ENCODE results near the gene PROZ. TPM values are rescaled to one million over a fixed set of nuclear protein-coding genes. Genes with fewer than 3 reads are reported as not detected.

PROZ gene
- total RNA-seq, 3 donors from 2014 or later (not counting 1 experiment from before 2014, with no cell fraction given), result 0.82 TPM; not detected in 2

GRCh38 chr13:113141601-113141970 is 16.9 kb upstream of the PROZ start:
- WGBS (ENCODE audit: insufficient coverage), result 92% methylated on average over 18 of the region's 18 CpGs
- no peaks in the 10 kb centered on the region for H3K4me1 ChIP-seq (ENCODE audit: control insufficient read depth, insufficient read depth, low read length)
- Mint-ChIP-seq H3K4me1 (no peaks in the 10 kb centered on the region), H3K4me3 (no peak overlapping the region), H3K36me3 (no peaks in the 10 kb centered on the region), H3K9me3 (no peaks in the 10 kb centered on the region), H3K27ac (no peak overlapping the region), H3K27me3 (ENCODE audit: low read depth in 2 of 2) (peaks cover 0 to 5% of the 10 kb centered on the region in 2 donors)
- intact Hi-C loops (cut with micrococcal nuclease), result no loop called here
- ATAC-seq (no peak), DNase-seq (no peak)
- H3K27me3 ChIP-seq (ENCODE audit: control insufficient read depth, insufficient read depth, low read length), result no peaks in the 10 kb centered on the region
- H3K36me3 ChIP-seq (ENCODE audit: control insufficient read depth, insufficient read depth, low read length), result no peaks in the 10 kb centered on the region
- no peak overlapping the region for H3K4me3 ChIP-seq (ENCODE audit: low read length)
- TF ChIP-seq CTCF (IDR thresholded peaks at IDR 0.05), result no peak
- H3K27ac ChIP-seq (ENCODE audit: low read length), result no peak overlapping the region
- H3K9me3 ChIP-seq (ENCODE audit: control insufficient read depth, insufficient read depth, low read length), result no peaks in the 10 kb centered on the region

GRCh38 chr13:113142876-113143275 is 15.6 kb upstream of the PROZ start:
- Histone ChIP-seq H3K36me3 (ENCODE audit: control insufficient read depth, insufficient read depth, low read length) (no peaks in the 10 kb centered on the region), H3K9me3 (ENCODE audit: control insufficient read depth, insufficient read depth, low read length) (no peaks in the 10 kb centered on the region), H3K4me3 (ENCODE audit: low read length) (no peak overlapping the region), H3K27ac (ENCODE audit: low read length) (no peak overlapping the region), H3K27me3 (ENCODE audit: control insufficient read depth, insufficient read depth, low read length) (no peaks in the 10 kb centered on the region), H3K4me1 (ENCODE audit: control insufficient read depth, insufficient read depth, low read length) (no peaks in the 10 kb centered on the region)
- no peaks in the 10 kb centered on the region for H3K36me3 Mint-ChIP-seq
- H3K4me3 Mint-ChIP-seq, result no peak overlapping the region
- no peak overlapping the region for H3K27ac Mint-ChIP-seq
- no peaks in the 10 kb centered on the region for H3K4me1 Mint-ChIP-seq
- no peak for ATAC-seq
- TF ChIP-seq CTCF (IDR thresholded peaks at IDR 0.05), result no peak
- peaks cover 0 to 12% of the 10 kb centered on the region in 2 donors for H3K27me3 Mint-ChIP-seq (ENCODE audit: low read depth in 2 of 2)
- no peak for DNase-seq
- intact Hi-C loops (cut with micrococcal nuclease), result no loop called here
- WGBS (ENCODE audit: insufficient coverage), result 90% methylated on average over 7 of the region's 7 CpGs
- no peaks in the 10 kb centered on the region for H3K9me3 Mint-ChIP-seq

GRCh38 chr13:113143466-113144254 is 14.8 kb upstream of the PROZ start:
- H3K4me1 Mint-ChIP-seq, result no peaks in the 10 kb centered on the region
- 90% methylated on average over 39 of the region's 39 CpGs for WGBS (ENCODE audit: insufficient coverage)

More at GRCh38 chr13:113143466-113144254, 14.8 kb upstream of the PROZ start:
- Mint-ChIP-seq H3K27ac (no peak overlapping the region), H3K36me3 (no peaks in the 10 kb centered on the region), H3K4me3 (no peak overlapping the region), H3K27me3 (ENCODE audit: low read depth in 2 of 2) (peaks cover 0 to 12% of the 10 kb centered on the region in 2 donors), H3K9me3 (no peaks in the 10 kb centered on the region)
- no peak for TF ChIP-seq CTCF (IDR thresholded peaks at IDR 0.05)
- no peaks in the 10 kb centered on the region for H3K9me3 ChIP-seq (ENCODE audit: control insufficient read depth, insufficient read depth, low read length)
- ATAC-seq (no peak), DNase-seq (no peak)
- no peaks in the 10 kb centered on the region for H3K27me3 ChIP-seq (ENCODE audit: control insufficient read depth, insufficient read depth, low read length)
- H3K4me3 ChIP-seq (ENCODE audit: low read length), result no peak overlapping the region
- H3K27ac ChIP-seq (ENCODE audit: low read length), result no peak overlapping the region
- H3K4me1 ChIP-seq (ENCODE audit: control insufficient read depth, insufficient read depth, low read length), result no peaks in the 10 kb centered on the region
- no peaks in the 10 kb centered on the region for H3K36me3 ChIP-seq (ENCODE audit: control insufficient read depth, insufficient read depth, low read length)
- intact Hi-C loops (cut with micrococcal nuclease), result no loop called here
